Calu3 (cell line): Measurements from ENCODE around the gene FGR. TPM values are rescaled to one million over a fixed set of nuclear protein-coding genes. Genes with fewer than 3 reads are reported as not detected.
A peak's percentile ranks its signal among the peaks of the same experiment; 100 is the strongest.

Experiments used
- BruUV-seq: library from RNA; stranded (reverse); fragments of 400-500 nt; replicated peaks from 2 replicates; lab custom pipeline; 2021; lab: Mats Ljungman, UMichigan
- CTCF ChIA-PET: fragments of 300-600 bp; sonication (Branson Sonifier 250); formaldehyde crosslinking; loops from one replicate; lab custom pipeline; 2022; ENCODE audit warnings: antibody characterized with exemption; lab: Charles Lee
- DNase-seq: peaks from one replicate; pipeline ENCODE4 v3.0.0; 2022
- H3K27ac Mint-ChIP-seq: one replicate; pipeline ENCODE4 v1.8.0; 2022; ENCODE audit warnings: mixed read lengths; ENCODE audit not compliant: unreplicated experiment
- H3K27me3 Mint-ChIP-seq: one replicate; pipeline ENCODE4 v1.8.0; 2022; ENCODE audit warnings: mixed read lengths; ENCODE audit not compliant: unreplicated experiment
- H3K36me3 Mint-ChIP-seq: one replicate; pipeline ENCODE4 v1.8.0; 2022; ENCODE audit warnings: mild to moderate bottlenecking, moderate library complexity, mixed read lengths; ENCODE audit not compliant: insufficient read depth, unreplicated experiment
- H3K4me1 Mint-ChIP-seq: one replicate; pipeline ENCODE4 v1.8.0; 2022; ENCODE audit warnings: mild to moderate bottlenecking, low read depth, mixed read lengths; ENCODE audit not compliant: unreplicated experiment
- H3K4me3 Mint-ChIP-seq: one replicate; pipeline ENCODE4 v1.8.0; 2022; ENCODE audit warnings: mild to moderate bottlenecking, low read depth, moderate library complexity, mixed read lengths; ENCODE audit not compliant: unreplicated experiment
- H3K9me3 Mint-ChIP-seq: one replicate; pipeline ENCODE4 v1.8.0; 2022; ENCODE audit warnings: low read depth, mixed read lengths; ENCODE audit not compliant: unreplicated experiment
- intact Hi-C: fragments of 100-400 bp; cut with micrococcal nuclease; formaldehyde crosslinking; loops from one replicate; pipeline ENCODE4 v1.10.0; 2022; ENCODE audit not compliant: unreplicated experiment
- total RNA-seq: library from RNA; stranded (reverse); gene quantifications from 2 replicates; pipeline ENCODE4 v1.2.3, GENCODE V29; 2022
- TF ChIP-seq, protein P1 (sequence below): fragments of 200-600 bp; IDR thresholded peaks from one replicate; pipeline ENCODE4 v1.8.0; 2022; ENCODE audit warnings: antibody characterized with exemption; ENCODE audit not compliant: unreplicated experiment

Gene FGR
- total RNA-seq, 1 experiment from 2014 or later = not detected

DNA sequence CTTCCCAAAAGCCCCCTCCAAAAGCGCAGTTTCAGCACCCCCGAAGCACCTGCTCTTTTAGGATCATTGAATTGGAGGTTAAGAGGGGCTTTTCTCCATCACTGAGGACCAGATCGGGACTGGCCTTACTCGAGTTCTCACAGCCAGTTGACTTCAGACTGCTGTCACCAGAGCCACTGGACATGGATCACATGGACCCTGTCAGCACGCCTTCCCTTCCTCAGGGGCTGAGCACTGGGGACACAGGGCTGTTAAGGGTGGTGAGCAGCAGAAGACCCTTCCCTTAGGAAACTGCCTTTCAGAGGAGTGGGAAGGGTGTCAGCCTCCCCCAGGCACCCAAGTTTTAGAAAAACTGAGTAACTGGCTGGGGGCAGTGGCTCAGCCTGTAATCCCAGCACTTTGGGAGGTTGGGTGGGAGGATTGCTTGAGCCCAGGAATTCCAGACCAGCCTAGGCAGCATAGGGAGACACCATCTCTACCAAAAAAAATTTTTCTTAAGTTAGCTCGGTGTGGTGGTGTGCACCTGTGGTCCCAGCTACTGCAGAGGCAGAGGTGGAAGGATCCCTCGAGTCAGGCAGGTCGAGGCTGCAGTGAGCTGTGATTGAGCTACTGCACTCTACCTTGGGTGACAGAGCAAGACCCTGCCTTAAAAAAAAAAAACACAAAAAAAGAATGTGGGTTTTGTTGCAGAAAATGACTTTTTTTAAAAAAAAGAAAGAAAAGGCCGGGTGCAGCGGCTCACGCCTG lies 584 bp upstream of the FGR start:
- no peak overlapping the region for H3K27ac Mint-ChIP-seq
- H3K36me3 Mint-ChIP-seq = no peaks in the 10 kb centered on the region
- no peaks in the 10 kb centered on the region for H3K4me1 Mint-ChIP-seq
- H3K27me3 Mint-ChIP-seq = peaks cover 73% of the 10 kb centered on the region
- intact Hi-C loops = no loop called here
- DNase-seq = no peak
- H3K9me3 Mint-ChIP-seq = no peaks in the 10 kb centered on the region
- no TSS peak for BruUV-seq
- TF ChIP-seq, protein P1, sequence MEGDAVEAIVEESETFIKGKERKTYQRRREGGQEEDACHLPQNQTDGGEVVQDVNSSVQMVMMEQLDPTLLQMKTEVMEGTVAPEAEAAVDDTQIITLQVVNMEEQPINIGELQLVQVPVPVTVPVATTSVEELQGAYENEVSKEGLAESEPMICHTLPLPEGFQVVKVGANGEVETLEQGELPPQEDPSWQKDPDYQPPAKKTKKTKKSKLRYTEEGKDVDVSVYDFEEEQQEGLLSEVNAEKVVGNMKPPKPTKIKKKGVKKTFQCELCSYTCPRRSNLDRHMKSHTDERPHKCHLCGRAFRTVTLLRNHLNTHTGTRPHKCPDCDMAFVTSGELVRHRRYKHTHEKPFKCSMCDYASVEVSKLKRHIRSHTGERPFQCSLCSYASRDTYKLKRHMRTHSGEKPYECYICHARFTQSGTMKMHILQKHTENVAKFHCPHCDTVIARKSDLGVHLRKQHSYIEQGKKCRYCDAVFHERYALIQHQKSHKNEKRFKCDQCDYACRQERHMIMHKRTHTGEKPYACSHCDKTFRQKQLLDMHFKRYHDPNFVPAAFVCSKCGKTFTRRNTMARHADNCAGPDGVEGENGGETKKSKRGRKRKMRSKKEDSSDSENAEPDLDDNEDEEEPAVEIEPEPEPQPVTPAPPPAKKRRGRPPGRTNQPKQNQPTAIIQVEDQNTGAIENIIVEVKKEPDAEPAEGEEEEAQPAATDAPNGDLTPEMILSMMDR = no peak
- H3K4me3 Mint-ChIP-seq = no peak overlapping the region
- CTCF ChIA-PET = interaction anchor here (0.7 kb wide), 1 partner anchor 9 kb away, joined by 3 read pairs; no protein-coding TSS in a partner anchor

DNA sequence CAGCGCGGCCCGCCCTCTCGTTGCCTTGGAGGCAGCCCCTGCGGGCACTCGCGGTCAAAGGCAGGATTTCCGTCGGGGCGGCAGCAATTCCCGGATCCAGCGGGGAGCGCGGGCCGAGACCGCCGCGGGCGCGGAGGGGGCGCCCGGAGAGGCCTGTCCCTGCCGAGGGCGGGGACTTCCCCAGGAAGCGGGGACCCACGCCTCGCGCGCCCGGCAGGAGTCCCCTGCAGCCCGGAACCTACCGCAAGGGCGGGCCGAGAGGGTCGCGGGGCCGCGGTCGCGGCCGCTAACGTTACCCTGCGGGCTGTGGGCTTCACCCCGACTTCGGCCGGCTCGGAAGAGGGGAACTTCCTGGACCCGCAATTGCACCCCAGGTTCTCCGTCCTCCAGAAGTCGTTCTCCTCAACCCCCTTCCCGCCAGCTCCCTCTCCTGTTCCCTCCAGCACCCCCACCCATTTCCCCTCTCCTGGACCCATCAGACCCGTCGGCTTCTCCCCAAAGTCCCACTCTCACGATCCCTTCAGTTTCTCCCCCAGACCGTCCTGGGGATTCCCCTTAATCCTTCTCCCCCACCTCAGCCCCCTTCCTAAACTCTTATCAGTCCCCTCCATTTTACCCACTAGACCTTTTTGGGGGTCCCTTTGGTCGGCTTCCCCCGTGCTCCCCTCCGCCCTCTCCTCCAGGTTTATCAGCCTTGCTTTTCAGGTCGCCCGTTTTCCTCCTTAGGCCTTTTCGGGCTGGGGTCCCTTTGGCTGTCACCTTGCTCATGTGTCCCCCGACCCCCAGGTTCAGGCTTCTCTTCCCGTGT lies 604 bp downstream of the FGR start:
- peak overlapping the region; percentile 65 for H3K27ac Mint-ChIP-seq
- no peak for DNase-seq
- intact Hi-C loops = no loop called here
- H3K4me1 Mint-ChIP-seq = no peaks in the 10 kb centered on the region
- CTCF ChIA-PET = no interaction called here
- H3K27me3 Mint-ChIP-seq = peaks cover 82% of the 10 kb centered on the region
- TF ChIP-seq, protein P1 = no peak
- H3K4me3 Mint-ChIP-seq = peak overlapping the region; percentile 33
- H3K9me3 Mint-ChIP-seq = no peaks in the 10 kb centered on the region
- no peaks in the 10 kb centered on the region for H3K36me3 Mint-ChIP-seq
- no TSS peak for BruUV-seq

DNA sequence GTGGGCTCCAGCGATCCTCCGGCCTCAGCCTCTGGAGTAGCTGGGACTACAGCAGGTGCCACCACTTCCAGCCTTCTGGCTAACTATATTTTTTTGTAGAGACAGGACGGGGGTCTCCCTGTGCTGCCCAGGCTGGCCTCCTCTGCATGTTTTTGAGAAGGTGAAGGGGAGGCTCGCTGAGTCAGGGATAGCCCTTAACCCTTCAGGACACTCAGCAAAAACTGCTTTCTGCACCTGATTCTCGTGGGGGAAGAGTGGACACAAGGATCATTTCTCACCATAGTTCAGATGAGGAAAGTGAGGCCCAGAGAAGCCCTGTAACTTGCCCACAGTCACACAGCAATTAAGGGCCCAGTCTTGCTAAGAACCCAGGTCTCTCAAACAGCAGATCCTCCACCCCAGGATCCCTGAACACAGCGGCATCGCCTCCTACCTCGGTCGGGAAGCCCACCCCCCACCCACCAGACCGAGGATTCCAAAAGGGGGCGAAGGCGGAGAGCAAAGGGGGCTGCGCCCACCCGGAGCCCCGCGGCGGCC lies 1.3 kb downstream of the FGR start:
- Mint-ChIP-seq H3K4me1 (no peaks in the 10 kb centered on the region), H3K36me3 (no peaks in the 10 kb centered on the region), H3K27me3 (peaks cover 88% of the 10 kb centered on the region), H3K27ac (no peak overlapping the region), H3K4me3 (no peak overlapping the region), H3K9me3 (no peaks in the 10 kb centered on the region)
- intact Hi-C loops = no loop called here
- CTCF ChIA-PET = no interaction called here
- no peak for DNase-seq
- TF ChIP-seq, protein P1 = no peak
- BruUV-seq = no TSS peak

DNA sequence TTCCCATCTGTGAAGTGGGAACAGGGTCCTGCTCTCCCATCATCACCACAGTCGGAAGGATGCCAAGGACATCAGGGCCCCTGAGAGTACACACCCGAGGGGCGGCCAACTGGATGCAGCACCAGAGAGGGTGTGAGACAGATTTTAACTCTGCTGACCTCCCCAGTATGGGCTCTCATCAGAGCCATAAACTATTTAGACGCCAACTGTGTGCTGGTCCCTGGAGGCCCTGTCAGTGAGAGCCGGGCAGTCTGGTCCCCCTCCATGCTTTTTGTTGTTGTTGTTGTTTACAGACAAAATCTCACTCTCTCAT lies 1.7 kb downstream of the FGR start:
- TF ChIP-seq, protein P1 = no peak
- CTCF ChIA-PET = no interaction called here
- DNase-seq = no peak
- Mint-ChIP-seq H3K27ac (no peak overlapping the region), H3K27me3 (peaks cover 88% of the 10 kb centered on the region), H3K9me3 (no peaks in the 10 kb centered on the region), H3K36me3 (no peaks in the 10 kb centered on the region), H3K4me1 (no peaks in the 10 kb centered on the region), H3K4me3 (no peak overlapping the region)
- no TSS peak for BruUV-seq
- intact Hi-C loops = no loop called here
